K562 (cell line): ENCODE data around the gene PMPCA. TPM values are rescaled to one million over a fixed set of nuclear protein-coding genes. Genes with fewer than 3 reads are reported as not detected.
A peak's percentile ranks its signal among the peaks of the same experiment; 100 is the strongest.

Experiments used
- ATAC-seq: fragments of 200-7000 bp; cut with Tn5 transposase; 3 replicates; pipeline ENCODE4 v1.9.1; 2020; ENCODE audit warnings: moderate library complexity
- BruUV-seq: library from RNA; stranded (reverse); fragments of 400-500 nt; replicated peaks from 2 replicates; lab custom pipeline; 2021; lab: Mats Ljungman, UMichigan
- CTCF ChIA-PET: fragments of 300-600 bp; formaldehyde crosslinking; extraction: SDS; loops from one replicate; lab custom pipeline; 2021; ENCODE audit warnings: low intra/inter-chr PET ratio; lab: Yijun Ruan, JAX
- POLR2A ChIA-PET: fragments of 300-600, 350-650 bp; sonication (Branson Sonifier 250); formaldehyde crosslinking; extraction: SDS; loops from one replicate; lab custom pipeline; 2021; ENCODE audit warnings: antibody characterized with exemption, inconsistent platforms; lab: Yijun Ruan, JAX
- DNase-seq, 4 experiments: peaks; one replicate each; pipeline versions ENCODE4 v3.0.0 to v3.0.0-alpha.2; 2011 to 2018; ENCODE audit warnings: low spot score in 3 of 4, mixed read lengths in 3 of 4; ENCODE audit errors: extremely low read depth in 1 of 4
- FAIRE-seq: peaks from 2 replicates; lab custom pipeline; 2011; peaks lifted over from hg19 to GRCh38; lab: Jason Lieb, UNC
- H2AFZ ChIP-seq: 2 replicates; pipeline ENCODE4 v1.6.0; 2011; ENCODE audit warnings: low read depth, low read length, control low read depth, inconsistent platforms
- H3K27ac ChIP-seq: fragments of 200-600 bp; 3 replicates; pipeline ENCODE4 v1.8.0; 2011; ENCODE audit warnings: low read depth, mild to moderate bottlenecking, control low read depth, inconsistent platforms, low read length, moderate library complexity, mixed read lengths; ENCODE audit errors: extremely low read depth
- H3K27me3 ChIP-seq, 2 experiments: fragments of 300-600 bp in 1 of 2; 2 replicates in 1 of 2; 3 replicates in 1 of 2; pipeline versions ENCODE4 v1.6.0 to v1.8.0; 2011; ENCODE audit warnings: inconsistent platforms in 2 of 2, low read length in 2 of 2, mild to moderate bottlenecking in 1 of 2, mixed read lengths in 1 of 2, moderate library complexity in 1 of 2; ENCODE audit not compliant: control insufficient read depth in 2 of 2, insufficient read depth in 2 of 2
- H3K36me3 ChIP-seq: fragments of 300-600 bp; 3 replicates; pipeline ENCODE4 v1.8.0; 2011; ENCODE audit warnings: mild to moderate bottlenecking, low read length, inconsistent platforms; ENCODE audit not compliant: control insufficient read depth, insufficient read depth
- H3K4me1 ChIP-seq, 2 experiments: fragments of 200-600 bp in 1 of 2; replicated peaks in 1 of 2; 2 replicates in 1 of 2; 3 replicates in 1 of 2; pipeline versions ENCODE4 v1.5.1 to v1.8.0; 2011; ENCODE audit warnings: inconsistent platforms in 2 of 2, low read length in 2 of 2, mild to moderate bottlenecking in 1 of 2, mixed read lengths in 1 of 2, moderate library complexity in 1 of 2; ENCODE audit not compliant: control insufficient read depth in 2 of 2, insufficient read depth in 2 of 2
- H3K4me2 ChIP-seq: 2 replicates; pipeline ENCODE4 v1.6.1; 2011; ENCODE audit warnings: low read length, control low read depth, inconsistent platforms, mixed read lengths; ENCODE audit not compliant: insufficient read depth
- H3K4me3 ChIP-seq: fragments of 200-600 bp; sonication (generic), shearing (Covaris generic); 2 replicates; pipeline ENCODE4 v1.5.1; 2016; ENCODE audit warnings: control low read depth, inconsistent platforms
- H3K79me2 ChIP-seq: fragments of 200-600 bp; 3 replicates; pipeline ENCODE4 v1.8.0; 2011; ENCODE audit warnings: low read length, inconsistent platforms; ENCODE audit not compliant: control insufficient read depth, insufficient read depth
- H3K9ac ChIP-seq, 2 experiments: 2 replicates each; pipeline versions ENCODE4 v1.6.0 to v1.6.1; 2011; ENCODE audit warnings: low read depth in 2 of 2, low read length in 2 of 2, control low read depth in 1 of 2, inconsistent platforms in 1 of 2, mild to moderate bottlenecking in 1 of 2, mixed read lengths in 1 of 2; ENCODE audit not compliant: insufficient read depth in 1 of 2
- H3K9me1 ChIP-seq: one replicate; pipeline ENCODE4 v1.6.0; 2011; ENCODE audit warnings: inconsistent platforms, mild to moderate bottlenecking, low read length, moderate library complexity; ENCODE audit not compliant: control insufficient read depth, insufficient read depth
- H3K9me3 ChIP-seq: replicated peaks from 2 replicates; pipeline ENCODE4 v1.5.1; 2011; ENCODE audit warnings: low read depth, low read length, inconsistent platforms; ENCODE audit not compliant: control insufficient read depth, insufficient read depth
- H4K20me1 ChIP-seq: replicated peaks from 2 replicates; pipeline ENCODE4 v1.6.1; 2011; ENCODE audit warnings: low read length, inconsistent platforms, mixed read lengths; ENCODE audit not compliant: control insufficient read depth, insufficient read depth
- CBX5 ChIP-seq: IDR thresholded peaks from 2 replicates; pipeline ENCODE4 v1.6.1; 2014; ENCODE audit warnings: low read depth, borderline replicate concordance
- HNRNPK ChIP-seq: fragments of 200-400 bp; formaldehyde crosslinking; IDR thresholded peaks from one replicate; pipeline ENCODE4 v1.6.1; 2018; ENCODE audit warnings: mild to moderate bottlenecking, low read depth, low read length; ENCODE audit not compliant: poor library complexity, severe bottlenecking
- HNRNPLL ChIP-seq: fragments of 200-400 bp; formaldehyde crosslinking; IDR thresholded peaks from 2 replicates; pipeline ENCODE4 v1.6.1; 2017; ENCODE audit warnings: low read length, low read depth, mild to moderate bottlenecking; ENCODE audit not compliant: poor library complexity, severe bottlenecking
- HOMEZ ChIP-seq: fragments of 250-450 bp; sonication (Bioruptor Pico); IDR thresholded peaks from 2 replicates; pipeline ENCODE4 v1.4.0; 2020; ENCODE audit warnings: mild to moderate bottlenecking, moderate library complexity
- OTX1 ChIP-seq: fragments of 450-650 bp; formaldehyde crosslinking; IDR thresholded peaks from 2 replicates; pipeline ENCODE4 v1.4.0; 2022; ENCODE audit warnings: mild to moderate bottlenecking
- POLR2A ChIP-seq: fragments of 450-650 bp; conservative IDR thresholded peaks from 2 replicates; pipeline ENCODE4 v1.6.1; 2016
- POLR2G ChIP-seq: fragments of 200-400 bp; formaldehyde crosslinking; IDR thresholded peaks from 2 replicates; pipeline ENCODE4 v1.6.1; 2017; ENCODE audit warnings: low read depth, mild to moderate bottlenecking, antibody characterized with exemption, low read length, moderate library complexity
- RBFOX2 ChIP-seq: fragments of 200-400 bp; formaldehyde crosslinking; IDR thresholded peaks from 2 replicates; pipeline ENCODE4 v1.6.1; 2017; ENCODE audit warnings: low read depth, mild to moderate bottlenecking, low read length, moderate library complexity
- SUPT5H ChIP-seq: fragments of 450-650 bp; IDR thresholded peaks from 2 replicates; pipeline ENCODE4 v1.6.1; 2016
- TBL1XR1 ChIP-seq, 2 experiments: IDR thresholded peaks; 2 replicates each; pipeline ENCODE4 v1.6.1; 2012; ENCODE audit warnings: improper control_type of control experiment in 2 of 2, low read length in 2 of 2, mild to moderate bottlenecking in 1 of 2
- ZNF212 ChIP-seq: fragments of 450-650 bp; formaldehyde crosslinking; IDR thresholded peaks from 2 replicates; pipeline ENCODE4 v1.4.0; 2020; ENCODE audit warnings: mild to moderate bottlenecking
- WGBS: fragments of 100-300 bp; shearing (Covaris generic); methylation state at CpG from one replicate; pipeline ENCODE4 v1.1.6; 2016; ENCODE audit warnings: low coverage, mixed read lengths; ENCODE audit not compliant: insufficient coverage; ENCODE audit errors: missing lambda C conversion rate; 5-methylcytosine and 5-hydroxymethylcytosine counted together
- in situ Hi-C: fragments of 300-500 bp; cut with MboI; formaldehyde crosslinking; loops from 4 replicates; pipeline ENCODE4 v1.15.0; 2018; ENCODE audit warnings: inconsistent platforms, mixed read lengths
- intact Hi-C: fragments of 100-400 bp; cut with micrococcal nuclease; formaldehyde crosslinking; loops from 2 replicates; pipeline ENCODE4 v1.14.2; 2022
- polyA plus RNA-seq, 8 experiments: library from polyadenylated mRNA; depleted of rRNA in 4 of 8; stranded (reverse) in 5 of 8; unstranded in 3 of 8; fragments of >200 nt; fragmentation: Nextera tagmentation in 2 of 8; fragmentation: Illumina TruSeq in 1 of 8; extraction: Ambion mirVana in 2 of 8; extraction: Trizol in 1 of 8; gene quantifications; 2 replicates each; pipeline versions ENCODE4 v1.2.1 to v1.2.3, GENCODE V29; 2011 to 2014; ENCODE audit warnings: inconsistent platforms in 1 of 8, missing spikeins in 1 of 8
- total RNA-seq, 7 experiments: library from RNA; depleted of rRNA in 6 of 7; stranded (reverse); fragments of >200 nt in 6 of 7; fragmentation: Illumina TruSeq in 2 of 7; extraction: Trizol in 2 of 7; gene quantifications; 2 replicates each; pipeline versions ENCODE4 v1.2.1 to v1.2.3, GENCODE V29; 2011 to 2021; ENCODE audit warnings: low replicate concordance in 1 of 7

PMPCA gene
- total and polyA plus RNA-seq, 9 of the 15 experiments (the other 6 are each of a cell fraction or from before 2014, with no cell fraction given), result 23.9 to 143 (median 86.6) TPM

- TF ChIP-seq HOMEZ (CRISPR knock-in tag), result no peak
- TF ChIP-seq TBL1XR1 (IDR thresholded peaks at IDR 0.05; ENCODE audit: low read length in 2 of 2), result no peak
- TF ChIP-seq CBX5, result no peak
- TF ChIP-seq HNRNPLL, result no peak
- TF ChIP-seq HNRNPK, result no peak
Observed at GRCh38 chr9:136403538-136403914, 6.9 kb upstream of the PMPCA start (continued).

GRCh38 chr9:136403915-136404800 lies 6.3 kb upstream of the PMPCA start:
- peaks cover 73% of the 10 kb centered on the region for H3K36me3 ChIP-seq
- CTCF ChIA-PET, result no interaction called here

More at GRCh38 chr9:136403915-136404800, 6.3 kb upstream of the PMPCA start:
- H3K79me2 ChIP-seq, result peaks cover 31% of the 10 kb centered on the region
- ATAC-seq, result no peak
- no peak overlapping the region for H2AFZ ChIP-seq
- H3K27ac ChIP-seq, result no peak overlapping the region
- no peak for FAIRE-seq
- H3K27me3 ChIP-seq, result no peaks in the 10 kb centered on the region
- H3K9me3 ChIP-seq, result no peaks in the 10 kb centered on the region
- TF ChIP-seq RBFOX2 (peak; percentile 59), ZNF212 (no peak), POLR2G (peak; percentile 70), POLR2A (0 out of 2 replicates have a peak, but pooled peaks have one; percentile 42), OTX1 (CRISPR knock-in tag) (no peak), SUPT5H (peak; percentile 51; the same call in 1 of the 2 replicates)
- 94% methylated on average over 28 of the region's 32 CpGs for WGBS
- peak overlapping the region in 1 of 2 experiments; percentile 47; a peak in 1 of 4 replicates for H3K9ac ChIP-seq
- DNase-seq, result no peak
- no TSS peak for BruUV-seq
- H3K4me3 ChIP-seq, result no peak overlapping the region
- no peaks in the 10 kb centered on the region for H3K9me1 ChIP-seq
- POLR2A ChIA-PET, result interaction anchor here (0.6 to 1.3 kb wide), 6 partner anchors 10 to 112 kb away, joined by 3 to 5 read pairs (median 3); partner anchors contain the start of gene DNLZ
- H3K4me1 ChIP-seq, result peaks cover 5 to 51% of the 10 kb centered on the region in 2 experiments; a peak in 4 of 5 replicates
- intact Hi-C loops, result no loop called here
- H4K20me1 ChIP-seq, result no peaks in the 10 kb centered on the region
- in situ Hi-C loops, result no loop called here
- no peak overlapping the region for H3K4me2 ChIP-seq
